HG03108 (cell line): Measurements from ENCODE around the gene SEPTIN7.

ENCODE experiments used
- ATAC-seq: cut with Tn5 transposase; IDR thresholded peaks from one replicate; pipeline ENCODE4 v1.9.1; 2021; ENCODE audit warnings: moderate library complexity; ENCODE audit not compliant: unreplicated experiment

The SEPTIN7 gene

GRCh38 chr7:35785250-35785649 is 15.6 kb upstream of the SEPTIN7 start:
- ATAC-seq, result no peak

DNA sequence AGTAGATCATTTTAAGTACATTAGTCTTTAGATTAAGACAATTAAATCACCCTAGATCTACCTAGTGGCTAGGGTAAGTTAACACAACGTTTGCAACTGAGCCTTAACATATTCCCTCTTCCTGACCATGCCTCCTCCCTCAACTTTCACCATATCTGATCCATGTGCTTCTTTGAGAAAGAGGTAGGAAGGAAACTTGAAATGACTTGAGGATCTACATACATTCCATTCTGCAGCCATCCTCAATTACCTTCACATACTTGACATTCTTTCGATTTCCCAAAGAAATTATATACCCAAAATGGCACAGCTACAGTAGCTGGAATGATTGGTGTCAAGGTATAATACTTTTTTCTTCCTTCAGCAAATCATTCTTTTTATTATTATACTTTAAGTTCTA is 12.9 kb upstream of the SEPTIN7 start:
- no peak for ATAC-seq

GRCh38 chr7:35792472-35792871 is 8.4 kb upstream of the SEPTIN7 start:
- no peak for ATAC-seq

GRCh38 chr7:35792873-35793489 is 7.9 kb upstream of the SEPTIN7 start:
- ATAC-seq, result no peak

DNA sequence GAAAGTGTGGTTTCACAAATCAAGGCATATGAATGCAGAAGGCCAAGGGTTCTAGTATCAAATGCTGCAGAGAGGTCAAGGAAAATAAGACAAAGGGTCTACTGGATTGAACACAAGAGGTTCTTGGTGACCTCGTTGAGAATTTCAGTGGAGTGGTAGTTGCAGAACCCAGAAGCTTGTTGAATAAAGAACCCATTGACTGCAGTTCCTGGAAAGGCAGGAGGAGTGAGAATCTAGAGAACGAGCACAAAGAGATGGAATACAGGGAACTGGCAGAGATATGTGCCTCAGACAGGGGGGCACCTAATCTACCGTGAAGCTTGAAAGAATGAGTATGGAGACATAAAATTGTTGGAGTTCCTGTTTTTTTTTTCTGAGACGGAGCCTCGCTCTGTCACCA is 3.5 kb upstream of the SEPTIN7 start:
- ATAC-seq, result no peak

DNA sequence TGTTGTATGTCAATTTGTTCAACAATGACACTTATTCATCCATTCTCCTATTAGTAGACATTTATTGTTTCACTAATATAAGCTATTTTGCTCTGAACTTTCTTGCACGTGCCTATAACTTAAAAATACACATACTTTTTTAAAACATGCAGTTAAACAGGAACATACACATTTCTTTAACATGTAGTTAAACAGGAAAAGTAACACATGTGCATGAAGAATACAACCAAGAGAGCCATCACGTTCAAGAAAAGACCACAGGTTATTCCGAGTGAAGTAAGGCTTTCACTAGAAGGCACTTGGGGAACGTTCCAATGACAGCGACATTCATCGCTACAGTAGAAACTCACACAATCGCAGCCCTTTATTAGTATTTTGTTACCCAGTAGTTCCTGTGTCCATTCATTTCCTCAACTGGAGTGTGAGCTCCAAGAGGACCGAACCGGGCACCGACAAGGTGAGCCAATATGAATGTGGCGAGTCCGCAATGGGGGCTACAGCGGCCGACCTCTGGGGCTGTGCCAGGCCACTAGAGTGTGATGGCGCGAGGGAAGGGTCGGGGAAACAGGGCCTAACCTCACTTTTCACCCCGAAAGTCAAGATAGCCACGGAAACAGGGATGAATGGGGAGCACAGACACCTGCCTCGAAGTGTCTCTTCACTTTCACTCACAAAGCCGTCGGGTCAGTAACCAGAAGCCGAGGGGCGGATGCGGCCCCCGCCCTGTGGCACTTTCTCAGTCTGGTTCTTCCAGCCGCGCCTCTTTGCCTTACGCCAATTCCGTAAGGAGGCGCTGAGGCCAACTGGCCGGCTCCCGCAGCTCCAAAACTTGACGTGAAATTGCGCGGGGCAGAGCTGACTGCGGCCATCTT is 775 bp upstream of the SEPTIN7 start:
- ATAC-seq, result peak; percentile 39

DNA sequence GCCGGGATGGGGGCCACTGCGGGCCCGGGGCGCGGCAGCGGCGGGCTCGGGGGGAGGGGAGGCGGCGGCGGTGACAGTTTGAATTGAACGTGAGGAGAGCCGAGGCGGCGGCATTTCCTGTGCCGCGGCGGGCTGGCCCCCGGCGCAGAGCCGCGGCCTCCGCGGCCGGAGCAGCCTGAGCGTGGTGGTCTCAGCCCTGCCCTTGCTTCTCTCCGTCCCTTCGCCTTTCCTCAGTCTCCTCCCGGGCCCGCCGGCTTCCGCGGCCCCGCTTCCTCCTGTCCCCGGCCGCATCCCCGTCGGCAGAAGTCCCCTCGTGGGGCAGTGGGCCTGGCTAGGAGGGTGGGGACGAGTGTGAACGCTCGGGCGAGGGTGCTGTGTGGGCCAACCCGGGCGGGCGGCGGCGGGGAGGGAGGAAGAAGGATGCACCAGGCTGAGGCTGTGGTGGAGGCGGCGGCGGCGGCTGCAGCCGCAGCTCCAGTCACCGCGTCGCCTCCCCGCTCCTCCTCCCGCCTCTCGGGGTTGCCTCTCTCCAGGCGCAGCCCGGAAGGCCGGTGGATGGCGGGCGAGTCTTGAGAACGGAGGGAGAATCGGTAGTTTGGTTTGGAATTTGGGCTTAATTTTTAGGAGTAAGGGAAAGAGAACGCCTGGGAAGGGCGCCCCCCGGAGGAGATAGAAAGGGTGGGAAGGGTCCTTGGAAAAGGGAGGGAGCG is 690 bp downstream of the SEPTIN7 start:
- peak; percentile 25 for ATAC-seq

DNA sequence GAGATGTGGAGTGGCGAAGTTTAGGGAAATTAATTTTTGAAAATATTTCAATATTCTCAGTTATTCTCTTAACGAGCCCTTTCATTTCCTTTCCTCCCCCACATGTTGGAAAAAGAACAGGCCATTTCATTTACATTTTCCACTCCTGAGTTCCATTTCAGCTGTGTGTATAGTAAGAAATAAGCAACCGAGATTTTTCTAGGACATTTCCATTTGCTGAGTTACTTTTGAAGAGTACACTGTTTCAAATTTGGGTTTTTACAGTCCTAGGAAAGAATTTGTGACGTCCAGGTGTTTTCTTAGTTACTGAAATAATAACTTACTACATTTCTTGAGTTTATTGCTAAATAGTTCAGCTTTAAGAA is 1.2 kb downstream of the SEPTIN7 start:
- no peak for ATAC-seq

DNA sequence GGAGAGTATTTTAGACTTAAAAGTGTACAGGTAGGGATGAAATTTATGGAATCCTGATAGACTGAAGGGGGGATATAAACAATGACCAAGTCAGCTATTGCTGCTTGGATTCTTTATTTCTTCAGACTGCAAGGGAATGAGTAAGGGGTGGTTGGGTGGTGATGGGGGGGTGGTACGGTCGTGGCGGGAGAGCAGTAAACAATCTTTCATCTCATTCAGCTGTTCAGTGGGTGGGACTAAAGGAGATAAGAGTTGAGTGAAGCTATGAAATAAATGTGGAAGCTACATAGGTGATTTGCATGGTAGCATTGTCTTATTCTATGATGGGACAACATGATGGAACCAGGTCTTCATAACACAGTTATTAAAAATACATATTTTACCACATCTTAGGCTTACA is 1.8 kb downstream of the SEPTIN7 start:
- no peak for ATAC-seq

DNA sequence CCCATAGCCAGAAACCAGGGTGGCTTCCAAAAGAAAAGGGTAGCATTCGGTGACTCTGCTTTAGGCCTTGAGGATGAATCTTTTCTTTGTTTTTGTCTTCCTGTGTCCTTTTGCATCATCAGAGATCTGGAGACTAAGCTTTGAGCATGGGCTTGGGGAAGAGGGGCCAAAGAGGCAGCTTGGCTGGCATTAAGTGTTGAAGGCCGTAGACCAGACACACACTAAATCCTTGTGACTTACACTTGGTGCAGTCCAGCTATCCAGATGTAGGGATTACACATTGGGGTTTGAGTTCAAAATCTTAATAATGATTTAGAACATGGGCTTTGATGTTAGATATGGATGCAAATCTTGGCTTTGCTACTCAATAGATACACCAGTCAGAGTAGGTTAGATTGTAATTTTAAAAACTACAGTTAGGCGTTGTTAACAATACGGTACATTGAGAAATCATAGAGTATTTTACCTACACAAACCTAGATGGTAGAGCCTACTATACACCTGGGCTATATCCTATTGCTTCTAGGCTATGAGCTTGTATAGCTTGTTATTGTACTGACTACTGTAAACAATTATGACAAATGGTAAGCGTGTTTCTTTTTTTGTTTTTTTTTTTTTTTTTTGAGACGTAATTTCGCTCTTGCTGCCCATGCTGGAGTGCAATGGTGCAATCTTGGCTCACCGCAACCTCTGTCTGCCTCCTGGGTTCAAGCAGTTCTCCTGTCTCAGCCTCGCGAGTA is 3.5 kb downstream of the SEPTIN7 start:
- ATAC-seq, result no peak

GRCh38 chr7:35805876-35806275 is 5.0 kb downstream of the SEPTIN7 start:
- ATAC-seq, result no peak

- no peak for ATAC-seq
Measured at GRCh38 chr7:35816514-35816913, 15.7 kb downstream of the SEPTIN7 start.

DNA sequence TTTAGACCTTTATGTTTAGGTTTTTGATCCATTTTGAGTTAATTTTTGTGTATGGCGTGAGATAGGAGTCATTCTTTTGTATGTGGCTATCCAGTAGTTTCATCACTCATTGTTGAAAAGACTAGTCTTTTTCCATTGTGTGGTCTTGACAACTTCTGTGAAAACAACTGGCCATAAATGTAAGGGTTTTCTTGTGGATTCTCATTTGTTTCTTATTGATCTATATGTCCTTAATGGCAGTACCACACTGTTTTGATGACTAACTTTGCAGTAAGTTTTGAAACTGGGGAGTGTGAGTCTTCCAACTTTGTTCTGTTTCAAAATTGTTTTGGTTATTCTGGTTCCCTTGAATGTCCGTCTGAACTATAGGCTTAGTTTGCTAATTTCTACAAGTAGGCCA is 16.3 kb downstream of the SEPTIN7 start:
- ATAC-seq, result no peak

- no peak for ATAC-seq
Measured at GRCh38 chr7:35817930-35818329, 17.1 kb downstream of the SEPTIN7 start.

GRCh38 chr7:35818513-35818912 is 17.7 kb downstream of the SEPTIN7 start:
- no peak for ATAC-seq

GRCh38 chr7:35819310-35819709 is 18.5 kb downstream of the SEPTIN7 start:
- ATAC-seq, result no peak

GRCh38 chr7:35819954-35820703 is 19.3 kb downstream of the SEPTIN7 start:
- no peak for ATAC-seq

- ATAC-seq, result no peak
Measured at GRCh38 chr7:35820858-35821257, 20.0 kb downstream of the SEPTIN7 start.

- no peak for ATAC-seq
Measured at GRCh38 chr7:35823440-35823839, 22.6 kb downstream of the SEPTIN7 start.

GRCh38 chr7:35825974-35826373 is 25.1 kb downstream of the SEPTIN7 start:
- no peak for ATAC-seq

DNA sequence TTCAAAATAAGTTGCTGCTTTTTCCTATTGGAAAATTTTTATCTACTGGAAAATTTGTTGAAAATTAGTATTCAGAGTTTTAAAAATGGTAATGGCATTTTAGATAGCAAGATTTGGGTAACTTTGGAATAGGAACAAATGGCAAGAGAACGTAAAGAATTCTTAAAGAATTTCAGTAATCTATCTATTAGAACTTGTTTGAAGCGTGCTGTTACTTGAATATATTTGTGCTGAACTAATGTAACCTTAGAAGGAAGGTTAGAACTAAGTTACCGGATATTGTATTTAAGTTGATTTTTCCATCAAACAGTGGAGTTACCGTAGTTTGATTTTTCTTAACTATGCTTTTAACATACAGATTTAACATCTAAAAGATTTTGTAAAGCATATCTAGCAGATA is 25.9 kb downstream of the SEPTIN7 start:
- no peak for ATAC-seq
